Putamen (tissue), 1 donor: Measurements from ENCODE around the gene PITX3.
A peak's percentile ranks its signal among the peaks of the same experiment; 100 is the strongest.
"Not testable (repeated sequence)": the region's sequence is repeated elsewhere in the genome, so short reads cannot be mapped to it uniquely, and the experiment has no call there.

Experiments
- DNase-seq: peaks from one replicate; pipeline ENCODE4 v3.0.0-alpha.2; 2016; ENCODE audit warnings: low spot score

The PITX3 gene

GRCh38 chr10:102226542-102226870 lies 14.8 kb downstream of the PITX3 start:
- DNase-seq: no peak

- peak; percentile 84 for DNase-seq
Observed at GRCh38 chr10:102225646-102226541, 15.4 kb downstream of the PITX3 start, which contains the start of gene ELOVL3. TSS of gene ELOVL3 (plus strand) at chr10:102226299. CDS start at chr10:102226549, 250 bp downstream.

DNA sequence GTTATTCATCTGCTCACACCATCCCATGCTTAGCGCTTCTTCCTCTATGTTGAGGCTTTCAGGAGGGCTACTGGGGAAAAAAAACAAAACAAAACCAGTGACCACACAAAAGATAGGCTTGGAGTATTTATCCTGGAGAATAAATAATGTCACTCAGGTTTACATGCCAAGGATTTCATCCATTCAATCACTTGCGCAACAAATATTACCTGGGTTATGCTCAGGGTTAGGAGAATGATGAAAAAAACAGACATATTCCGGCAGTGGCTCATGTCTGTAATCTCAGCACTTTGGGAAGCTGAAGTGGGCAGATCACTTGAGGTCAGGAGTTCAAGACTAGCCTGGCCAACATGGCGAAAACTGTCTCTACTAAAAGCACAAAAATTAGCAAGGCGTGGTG lies 18.5 kb downstream of the PITX3 start:
- DNase-seq: no peak

- DNase-seq: no peak
Observed at GRCh38 chr10:102220612-102221011, 20.7 kb downstream of the PITX3 start.

DNA sequence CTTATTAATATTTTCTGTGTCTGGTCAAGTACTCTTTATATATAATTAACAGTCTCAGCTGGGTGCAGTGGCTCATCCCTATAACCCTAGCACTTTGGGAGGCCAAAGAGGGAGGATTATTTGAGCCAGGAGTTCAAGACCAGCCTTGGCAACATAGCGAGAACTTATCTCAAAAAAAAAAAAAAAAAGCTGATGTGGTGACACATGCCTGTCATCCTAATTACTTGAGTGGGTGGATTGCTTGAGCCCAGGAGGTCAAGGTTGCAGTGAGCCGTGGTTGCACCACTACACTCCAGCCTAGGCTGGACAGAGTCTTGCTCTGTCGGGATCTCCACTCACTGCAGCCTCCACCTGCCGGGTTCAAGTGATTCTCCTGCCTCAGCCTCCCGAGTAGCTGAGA lies 21.9 kb downstream of the PITX3 start:
- no peak for DNase-seq

DNA sequence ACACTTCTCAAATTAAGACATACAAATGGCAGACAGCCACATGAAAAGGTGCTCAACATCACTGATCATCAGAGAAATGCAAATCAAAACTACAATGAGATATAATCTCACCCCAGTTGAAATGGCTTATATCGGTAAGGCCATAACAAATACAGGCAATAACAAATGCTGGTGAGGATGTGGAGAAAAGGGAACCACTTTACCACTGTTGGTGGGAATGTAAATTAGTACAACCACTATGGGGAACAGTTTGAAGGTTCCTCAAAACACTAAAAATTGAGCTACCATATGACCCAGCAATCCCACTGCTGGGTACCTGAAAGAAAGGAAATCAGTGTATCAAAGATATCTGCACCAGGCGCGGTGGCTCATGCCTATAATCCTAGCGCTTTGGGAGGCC lies 27.7 kb downstream of the PITX3 start:
- DNase-seq: not testable (repeated sequence)

DNA sequence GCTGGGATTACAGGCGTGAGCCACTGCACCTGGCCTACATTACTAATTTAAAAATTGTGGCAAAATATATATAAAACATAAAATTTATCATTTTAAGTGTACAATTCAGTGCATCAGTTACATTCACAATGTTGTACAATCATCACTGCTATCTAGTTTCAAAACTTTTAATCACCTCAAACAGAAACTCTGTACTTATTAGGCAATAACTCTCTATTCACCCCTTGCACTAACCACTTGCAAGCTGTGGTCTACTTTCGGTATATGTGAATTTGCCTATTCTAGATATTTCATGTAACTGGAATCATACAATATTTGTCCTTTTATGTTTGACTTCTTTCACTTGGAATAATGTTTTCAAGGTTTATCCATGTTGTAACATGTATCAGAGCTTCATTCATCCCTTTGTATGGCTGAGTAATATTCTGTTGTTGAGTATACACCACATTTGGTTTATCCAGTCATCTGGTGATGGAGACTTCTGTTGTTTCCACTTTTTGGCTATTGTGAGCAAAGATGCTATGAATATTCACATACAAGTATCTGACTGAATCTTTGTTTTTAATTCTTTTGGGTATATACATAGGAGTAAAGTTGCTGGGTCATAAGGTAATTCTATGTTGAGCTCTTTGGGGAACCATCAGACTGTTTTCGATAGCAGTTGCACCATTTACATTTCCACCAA lies 29.6 kb downstream of the PITX3 start:
- no peak for DNase-seq

DNA sequence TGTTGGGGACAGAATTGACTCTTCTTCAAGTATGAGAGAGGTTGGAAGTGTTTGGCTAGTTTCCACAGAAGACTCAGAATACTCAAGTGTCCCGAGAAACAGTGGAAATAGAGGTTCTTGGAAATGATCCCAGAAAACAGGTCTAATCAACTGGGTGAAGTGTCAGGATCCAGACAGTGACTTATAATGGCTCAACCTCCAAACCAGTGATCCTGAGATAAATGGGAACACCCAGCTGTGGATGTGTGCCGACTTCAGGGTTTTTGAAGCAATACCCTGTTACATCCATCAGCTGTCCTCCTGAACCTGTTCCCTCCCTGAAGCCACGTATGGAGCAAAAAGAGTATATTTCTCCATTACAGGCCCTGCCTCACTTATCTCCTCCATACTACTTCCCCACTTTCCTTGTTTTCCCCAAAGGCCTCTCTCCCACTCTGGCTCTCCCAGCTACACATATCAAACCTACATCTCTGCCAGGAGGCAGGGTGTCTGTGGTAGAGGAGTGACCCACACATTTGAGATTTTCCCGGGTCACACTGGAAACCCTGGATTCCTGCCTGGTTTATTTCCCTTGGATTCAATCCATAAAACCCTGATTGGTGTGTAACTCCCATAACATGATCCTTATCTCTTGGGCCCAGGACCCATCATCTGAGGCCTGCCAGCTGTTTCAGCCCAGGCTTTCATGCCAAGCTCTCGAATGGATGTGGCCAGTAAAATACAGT lies 32.8 kb downstream of the PITX3 start:
- DNase-seq: no peak

DNA sequence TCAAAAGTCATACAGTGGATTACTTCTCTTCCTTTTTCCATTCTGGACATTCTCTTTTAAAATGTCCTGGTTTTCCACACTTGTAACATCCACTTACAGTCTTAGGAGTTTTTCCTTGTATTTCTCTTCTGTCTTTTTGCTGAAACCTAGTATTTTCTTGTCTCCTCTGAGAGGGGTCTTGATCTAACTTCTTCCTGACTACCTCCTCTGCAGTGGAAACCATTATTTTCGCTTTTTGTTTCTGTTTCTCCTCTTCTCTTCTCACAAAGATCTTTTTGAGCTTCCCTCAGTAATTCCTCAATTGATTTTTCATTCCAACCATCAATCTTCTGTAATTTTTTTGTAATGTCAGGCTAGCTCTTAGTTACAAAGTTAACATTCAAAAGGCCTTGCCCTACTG lies 38.9 kb downstream of the PITX3 start:
- DNase-seq: no peak

DNA sequence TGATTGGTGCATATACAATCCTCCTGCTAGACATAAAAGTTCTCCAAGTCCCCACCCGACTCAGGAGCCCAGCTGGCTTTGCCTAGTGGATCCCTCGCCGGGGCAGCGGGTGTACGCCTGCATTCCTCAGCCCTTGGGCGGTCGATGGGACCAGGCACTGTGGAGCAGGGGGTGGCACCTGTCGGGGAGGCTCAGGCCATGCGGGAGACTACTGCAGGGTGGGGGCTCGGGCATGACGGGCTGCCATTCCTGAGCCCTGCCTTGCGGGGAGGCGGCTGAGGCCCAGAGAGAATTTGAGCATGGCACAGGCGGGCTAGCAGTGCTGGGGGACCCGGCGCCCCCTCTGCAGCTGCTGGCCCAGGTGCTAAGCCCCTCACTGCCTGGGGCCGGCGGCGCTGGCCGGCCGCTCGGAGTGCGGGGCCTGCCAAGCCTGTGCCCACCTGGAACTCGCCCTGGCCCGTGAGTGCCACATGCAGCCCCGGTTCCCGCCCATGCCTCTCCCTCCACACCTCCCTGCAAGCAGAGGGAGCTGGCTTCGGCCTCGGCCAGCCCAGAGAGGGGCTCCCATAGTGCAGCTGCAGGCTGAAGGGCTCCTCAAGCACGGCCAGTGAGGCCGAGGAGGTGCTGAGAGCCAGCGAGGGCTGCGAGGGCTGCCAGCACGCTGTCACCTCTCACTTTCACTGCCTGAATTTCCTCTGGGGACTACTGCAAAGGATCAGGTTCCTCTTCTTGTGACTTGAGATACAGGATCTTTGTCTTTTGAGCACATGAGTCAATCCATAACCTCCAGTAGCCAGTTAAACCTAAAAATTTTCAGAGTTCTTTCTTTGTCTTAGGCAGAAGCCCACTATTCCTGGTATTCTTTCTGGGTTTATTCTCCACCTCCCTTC lies 40.3 kb downstream of the PITX3 start:
- DNase-seq: no peak

DNA sequence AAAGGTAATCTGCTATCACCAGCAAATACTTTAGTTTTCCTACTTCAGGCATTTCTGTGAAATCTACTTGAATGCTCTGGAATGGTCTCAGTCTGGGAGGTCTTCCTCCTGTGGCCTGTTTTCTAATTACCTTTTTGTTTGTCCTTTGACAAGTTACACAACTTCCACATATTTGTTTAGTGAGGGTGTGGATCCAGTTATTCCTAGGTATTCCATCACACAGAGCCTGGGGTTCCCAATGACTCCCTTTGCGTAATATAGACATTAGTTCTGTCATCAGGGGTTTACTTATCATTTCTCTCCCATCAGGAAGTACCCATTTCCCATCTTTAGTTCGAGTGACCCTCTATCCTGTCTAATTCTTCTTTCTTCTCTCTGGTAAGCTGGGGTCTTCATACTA lies 43.3 kb downstream of the PITX3 start:
- no peak for DNase-seq

DNA sequence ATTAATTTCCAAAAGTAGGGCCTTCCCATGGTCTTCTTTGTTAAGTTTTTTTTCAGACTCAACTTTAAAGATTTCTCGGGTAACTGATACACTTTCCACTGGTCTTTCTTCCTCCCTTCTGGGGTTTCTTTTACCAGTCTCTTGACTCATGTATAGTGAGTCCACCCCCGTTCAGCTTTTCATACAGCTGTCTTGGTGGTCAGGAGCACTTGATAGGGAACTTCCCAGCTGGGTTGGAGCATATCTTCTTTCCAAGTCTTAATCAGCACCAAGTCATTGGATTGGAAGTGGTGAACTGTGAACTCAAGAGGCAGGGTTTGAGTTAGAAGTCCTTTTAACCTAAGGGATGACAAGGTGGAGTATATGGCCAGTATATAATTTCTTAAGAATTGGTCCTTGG lies 44.4 kb downstream of the PITX3 start:
- DNase-seq: no peak

GRCh38 chr10:102195296-102195870 lies 45.9 kb downstream of the PITX3 start:
- DNase-seq: no peak

- DNase-seq: no peak
Observed at GRCh38 chr10:102191956-102192355, 49.4 kb downstream of the PITX3 start.

GRCh38 chr10:102188941-102189898 lies 52.1 kb downstream of the PITX3 start:
- not testable (repeated sequence) for DNase-seq

- DNase-seq: no peak
Observed at GRCh38 chr10:102188298-102188940, 52.9 kb downstream of the PITX3 start.

GRCh38 chr10:102185811-102186527 lies 55.3 kb downstream of the PITX3 start:
- DNase-seq: no peak

DNA sequence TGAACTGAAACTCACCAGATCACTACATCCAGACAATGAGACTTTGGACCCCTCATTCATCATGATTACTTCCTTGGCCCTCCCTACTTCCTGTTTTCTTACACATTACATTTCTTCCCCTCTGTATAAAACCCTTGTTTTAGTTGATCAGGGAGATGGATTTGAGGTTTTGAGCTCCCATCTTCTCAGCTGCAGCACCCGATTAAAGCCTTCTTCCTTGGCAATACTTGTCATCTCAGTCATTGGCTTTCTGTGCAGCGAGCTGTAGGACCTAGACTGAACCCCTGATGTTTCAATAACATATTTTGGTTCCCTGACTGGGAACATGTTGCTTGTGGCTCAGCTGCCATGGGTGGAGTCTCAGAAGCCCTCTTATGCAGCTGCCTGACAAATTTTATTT lies 56.0 kb downstream of the PITX3 start:
- no peak for DNase-seq

DNA sequence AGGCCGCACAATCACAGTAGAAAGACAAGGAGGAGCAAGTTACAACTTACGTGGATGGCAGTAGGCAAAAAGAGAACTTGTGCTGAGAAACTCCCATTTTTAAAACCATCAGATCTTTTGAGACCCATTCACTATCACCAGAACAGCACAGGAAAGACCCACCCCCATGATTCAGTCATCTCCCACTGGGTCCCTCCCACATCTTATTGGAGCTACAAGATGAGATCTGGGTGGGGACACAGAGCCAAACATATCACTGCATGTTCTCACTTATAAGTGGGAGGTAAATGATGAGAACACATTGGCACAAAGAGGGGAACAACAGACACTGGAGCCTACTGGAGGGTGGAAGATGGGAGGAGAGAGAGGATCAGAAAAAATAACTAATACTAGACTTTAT lies 56.7 kb downstream of the PITX3 start:
- peak; percentile 6 for DNase-seq
